ENCODE measurements around the gene PARVB.

PARVB gene

GRCh38 chr22:44221710-44222475 is 197.8 kb downstream of the PARVB start:
- no peak for DNase-seq
